HG03095 (cell line): Measurements from ENCODE around the gene BCS1L.
"Not testable (repeated sequence)": the region's sequence is repeated elsewhere in the genome, so short reads cannot be mapped to it uniquely, and the experiment has no call there.

Source experiments
- ATAC-seq: cut with Tn5 transposase; IDR thresholded peaks from one replicate; pipeline ENCODE4 v1.9.1; 2021; ENCODE audit warnings: moderate library complexity; ENCODE audit not compliant: unreplicated experiment

The BCS1L gene

GRCh38 chr2:218659988-218660358 is 490 bp downstream of the BCS1L start:
- no peak for ATAC-seq

- ATAC-seq, result no peak
Observed at GRCh38 chr2:218662377-218662776, 2.9 kb downstream of the BCS1L start.

GRCh38 chr2:218662827-218663226 is 3.3 kb downstream of the BCS1L start:
- no peak for ATAC-seq

- ATAC-seq, result no peak
Observed at GRCh38 chr2:218663901-218664300, 4.4 kb downstream of the BCS1L start.

- no peak for ATAC-seq
Observed at GRCh38 chr2:218664653-218665052, 5.2 kb downstream of the BCS1L start.

GRCh38 chr2:218671097-218671653 is 11.7 kb downstream of the BCS1L start:
- ATAC-seq, result no peak

GRCh38 chr2:218671654-218672566 is 12.4 kb downstream of the BCS1L start, which contains the start of the genes RNF25 and STK36:
RNF25 (minus strand) TSS chr2:218672002; CDS start chr2:218671970, 32 bp downstream.
STK36 (plus strand) TSS chr2:218672086; CDS start chr2:218672830, 744 bp downstream.
- ATAC-seq, result peak; percentile 98

- ATAC-seq, result no peak
Observed at GRCh38 chr2:218679119-218679518, 19.6 kb downstream of the BCS1L start.

GRCh38 chr2:218680061-218680460 is 20.6 kb downstream of the BCS1L start:
- no peak for ATAC-seq

- not testable (repeated sequence) for ATAC-seq
Observed at GRCh38 chr2:218687400-218688060, 28.0 kb downstream of the BCS1L start.

GRCh38 chr2:218691234-218691633 is 31.8 kb downstream of the BCS1L start:
- no peak for ATAC-seq

- ATAC-seq, result no peak
Observed at GRCh38 chr2:218694405-218695145, 35.1 kb downstream of the BCS1L start.

- no peak for ATAC-seq
Observed at GRCh38 chr2:218698885-218699284, 39.4 kb downstream of the BCS1L start.

GRCh38 chr2:218701806-218702205 is 42.3 kb downstream of the BCS1L start:
- no peak for ATAC-seq

- no peak for ATAC-seq
Observed at GRCh38 chr2:218703341-218703740, 43.9 kb downstream of the BCS1L start.

GRCh38 chr2:218708086-218708485 is 48.6 kb downstream of the BCS1L start:
- ATAC-seq, result peak; percentile 27

- ATAC-seq, result no peak
Observed at GRCh38 chr2:218709908-218710307, 50.4 kb downstream of the BCS1L start.

- ATAC-seq, result no peak
Observed at GRCh38 chr2:218710334-218710686, 50.8 kb downstream of the BCS1L start.

- peak; percentile 83 for ATAC-seq
Observed at GRCh38 chr2:218710687-218711549, 51.4 kb downstream of the BCS1L start, which contains the start of gene TTLL4. TTLL4 (plus strand) TSS chr2:218710835; CDS start chr2:218737677, 26,842 bp downstream.

GRCh38 chr2:218711550-218711929 is 52.1 kb downstream of the BCS1L start:
- ATAC-seq, result no peak
